HEK293 (cell line): Measurements from ENCODE around the gene TAGAP.

ENCODE experiments used
- CTCF ChIA-PET: fragments of 350-600 bp; formaldehyde crosslinking; extraction: SDS; loops from one replicate; lab custom pipeline; 2021; ENCODE audit warnings: antibody characterized with exemption; lab: Yijun Ruan, JAX
- POLR2A ChIA-PET: fragments of 300-600 bp; formaldehyde crosslinking; extraction: SDS; loops from one replicate; lab custom pipeline; 2020; ENCODE audit warnings: antibody characterized with exemption, inconsistent platforms; lab: Yijun Ruan, JAX
- H3K27ac ChIP-seq: fragments of 200-500 bp; sonication (Bioruptor generic); 2 replicates; pipeline ENCODE4 v1.5.1; 2014; ENCODE audit warnings: low read depth, low read length, control low read depth, inconsistent platforms; ENCODE audit errors: extremely low read depth
- H3K36me3 ChIP-seq, 2 experiments: fragments of 200-500 bp in 1 of 2; sonication (Bioruptor generic) in 1 of 2; 1 replicate in 1 of 2; 2 replicates in 1 of 2; pipeline ENCODE4 v1.5.1; 2014 to 2017; ENCODE audit warnings: inconsistent platforms in 2 of 2, low read length in 2 of 2; ENCODE audit not compliant: control insufficient read depth in 2 of 2, insufficient read depth in 1 of 2
- H3K4me1 ChIP-seq: fragments of 200-500 bp; sonication (Bioruptor generic); 2 replicates; pipeline ENCODE4 v1.5.1; 2014; ENCODE audit warnings: mild to moderate bottlenecking, low read length, inconsistent platforms; ENCODE audit not compliant: control insufficient read depth, insufficient read depth
- H3K4me3 ChIP-seq: 2 replicates; pipeline ENCODE4 v1.5.1; 2011; ENCODE audit warnings: low read depth, mild to moderate bottlenecking, control low read depth, low read length, moderate library complexity
- H3K9me3 ChIP-seq: fragments of 200-500 bp; sonication (Bioruptor generic); 2 replicates; pipeline ENCODE4 v1.5.1; 2014; ENCODE audit warnings: low read depth, low read length, inconsistent platforms; ENCODE audit not compliant: control insufficient read depth, insufficient read depth
- REPIN1 ChIP-seq: fragments of 450-650 bp; formaldehyde crosslinking; IDR thresholded peaks from 2 replicates; pipeline ENCODE4 v1.5.1; 2017; ENCODE audit warnings: missing biosample characterization, missing genetic modification characterization, low read depth
- TCF7L2 ChIP-seq: IDR thresholded peaks from 2 replicates; pipeline ENCODE4 v1.6.1; 2011; ENCODE audit warnings: low read depth, mild to moderate bottlenecking, inconsistent platforms, low read length, moderate library complexity, borderline replicate concordance
- ZEB2 ChIP-seq: fragments of 450-650 bp; formaldehyde crosslinking; IDR thresholded peaks from 2 replicates; pipeline ENCODE4 v1.5.1; 2016; ENCODE audit warnings: missing biosample characterization, missing genetic modification characterization
- ZNF155 ChIP-seq: fragments of 450-650 bp; formaldehyde crosslinking; IDR thresholded peaks from 2 replicates; pipeline ENCODE4 v1.5.1; 2016; ENCODE audit warnings: missing biosample characterization, missing genetic modification characterization
- ZNF221 ChIP-seq: fragments of 450-650 bp; formaldehyde crosslinking; IDR thresholded peaks from 2 replicates; pipeline ENCODE4 v1.5.1; 2017; ENCODE audit warnings: missing biosample characterization, missing genetic modification characterization, borderline replicate concordance
- ZNF324 ChIP-seq: fragments of 450-650 bp; formaldehyde crosslinking; IDR thresholded peaks from 2 replicates; pipeline ENCODE4 v1.5.1; 2016; ENCODE audit warnings: missing biosample characterization, missing genetic modification characterization
- ZNF473 ChIP-seq: fragments of 450-650 bp; formaldehyde crosslinking; IDR thresholded peaks from 2 replicates; pipeline ENCODE4 v1.5.1; 2017; ENCODE audit warnings: missing biosample characterization, missing genetic modification characterization
- ZNF521 ChIP-seq: fragments of 450-650 bp; formaldehyde crosslinking; IDR thresholded peaks from 2 replicates; pipeline ENCODE4 v1.5.1; 2017; ENCODE audit warnings: missing biosample characterization, mild to moderate bottlenecking, missing genetic modification characterization
- ZNF707 ChIP-seq: fragments of 450-650 bp; formaldehyde crosslinking; IDR thresholded peaks from 2 replicates; pipeline ENCODE4 v1.5.1; 2016; ENCODE audit warnings: missing biosample characterization, missing genetic modification characterization
- ZSCAN16 ChIP-seq: fragments of 450-650 bp; formaldehyde crosslinking; IDR thresholded peaks from 2 replicates; pipeline ENCODE4 v1.5.1; 2016; ENCODE audit warnings: missing biosample characterization, missing genetic modification characterization
- TF ChIP-seq, protein P1 (sequence below): fragments of 450-650 bp; formaldehyde crosslinking; IDR thresholded peaks from 2 replicates; pipeline ENCODE4 v1.5.1; 2016; ENCODE audit warnings: missing biosample characterization, missing genetic modification characterization
- TF ChIP-seq, protein P2 (sequence below): fragments of 450-650 bp; formaldehyde crosslinking; IDR thresholded peaks from 2 replicates; pipeline ENCODE4 v1.5.1; 2016; ENCODE audit warnings: missing biosample characterization, missing genetic modification characterization
- TF ChIP-seq, protein P3 (sequence below): fragments of 450-650 bp; formaldehyde crosslinking; IDR thresholded peaks from 2 replicates; pipeline ENCODE4 v1.5.1; 2016; ENCODE audit warnings: missing biosample characterization, missing genetic modification characterization
- TF ChIP-seq, protein P4 (sequence below): fragments of 450-650 bp; IDR thresholded peaks from 2 replicates; pipeline ENCODE4 v1.5.1; 2018; ENCODE audit warnings: missing biosample characterization, missing genetic modification characterization
- TF ChIP-seq, protein P5 (sequence below): fragments of 450-650 bp; formaldehyde crosslinking; IDR thresholded peaks from 2 replicates; pipeline ENCODE4 v1.5.1; 2017; ENCODE audit warnings: missing biosample characterization, mild to moderate bottlenecking, missing genetic modification characterization, moderate library complexity

The TAGAP gene

DNA sequence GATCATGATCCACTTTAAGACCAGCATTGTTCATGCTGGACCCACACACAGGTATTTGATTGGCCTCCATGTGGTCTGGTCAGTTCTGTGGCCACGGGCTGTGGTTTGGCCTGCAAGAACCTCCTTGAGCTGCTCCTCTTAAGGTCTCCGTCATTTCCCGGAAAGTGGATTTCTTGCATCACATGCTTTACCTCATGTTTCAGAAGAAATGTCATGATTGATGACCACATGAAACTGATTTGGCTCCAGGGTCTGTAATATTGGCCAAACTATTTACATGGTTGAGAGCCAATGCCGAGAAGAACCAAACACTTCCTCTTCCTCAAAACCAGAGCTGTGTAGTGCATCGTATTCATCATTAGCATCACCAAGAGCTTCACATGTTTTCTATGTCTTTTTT is 31.6 kb downstream of the TAGAP start:
- ChIA-PET POLR2A (no interaction called here), CTCF (interaction anchor here (1.0 to 1.8 kb wide), 3 partner anchors 9 to 121 kb away, joined by 5 to 8 read pairs (median 7); no protein-coding TSS in a partner anchor)
- H3K27ac ChIP-seq: no peak overlapping the region

DNA sequence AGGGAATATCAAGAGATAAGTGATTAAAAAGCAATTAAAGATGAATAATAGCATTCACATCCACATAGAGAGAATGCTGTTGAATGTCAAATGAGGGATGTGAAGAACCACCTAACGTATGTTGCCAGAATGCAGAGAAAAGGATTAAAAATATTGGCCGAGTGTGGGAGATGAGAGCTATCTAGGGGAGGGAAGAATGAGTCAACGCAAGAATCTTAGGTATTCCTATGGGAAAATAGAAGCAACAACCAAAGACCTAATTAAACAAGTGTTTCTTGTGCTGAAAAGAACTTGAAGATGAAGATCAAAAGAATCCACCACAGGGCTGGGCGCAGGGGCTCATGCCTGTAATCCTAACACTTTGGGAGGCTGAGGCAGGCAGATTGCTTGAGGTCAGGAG is 32.6 kb downstream of the TAGAP start:
- ChIA-PET CTCF (interaction anchor here (5.7 kb wide), 1 partner anchor 122 kb away, joined by 63 read pairs; no protein-coding TSS in a partner anchor), POLR2A (no interaction called here)
- no peak for TF ChIP-seq TCF7L2
- TF ChIP-seq ZEB2 (tag by site-specific recombination): no peak
- TF ChIP-seq ZNF324 (tag by site-specific recombination): no peak
- TF ChIP-seq, protein P1, sequence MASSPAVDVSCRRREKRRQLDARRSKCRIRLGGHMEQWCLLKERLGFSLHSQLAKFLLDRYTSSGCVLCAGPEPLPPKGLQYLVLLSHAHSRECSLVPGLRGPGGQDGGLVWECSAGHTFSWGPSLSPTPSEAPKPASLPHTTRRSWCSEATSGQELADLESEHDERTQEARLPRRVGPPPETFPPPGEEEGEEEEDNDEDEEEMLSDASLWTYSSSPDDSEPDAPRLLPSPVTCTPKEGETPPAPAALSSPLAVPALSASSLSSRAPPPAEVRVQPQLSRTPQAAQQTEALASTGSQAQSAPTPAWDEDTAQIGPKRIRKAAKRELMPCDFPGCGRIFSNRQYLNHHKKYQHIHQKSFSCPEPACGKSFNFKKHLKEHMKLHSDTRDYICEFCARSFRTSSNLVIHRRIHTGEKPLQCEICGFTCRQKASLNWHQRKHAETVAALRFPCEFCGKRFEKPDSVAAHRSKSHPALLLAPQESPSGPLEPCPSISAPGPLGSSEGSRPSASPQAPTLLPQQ: no peak
- no peak for TF ChIP-seq ZNF473 (tag by site-specific recombination)
- TF ChIP-seq ZNF155 (tag by site-specific recombination): no peak
- TF ChIP-seq ZSCAN16 (tag by site-specific recombination): no peak
- Histone ChIP-seq H3K9me3 (no peaks in the 10 kb centered on the region), H3K27ac (no peak overlapping the region), H3K4me1 (no peaks in the 10 kb centered on the region), H3K4me3 (no peak overlapping the region), H3K36me3 (no peaks in the 10 kb centered on the region)

More for the DNA sequence above, 31.6 kb downstream of the TAGAP start:
- H3K36me3 ChIP-seq: no peaks in the 10 kb centered on the region
- H3K4me1 ChIP-seq: no peaks in the 10 kb centered on the region
- H3K9me3 ChIP-seq: no peaks in the 10 kb centered on the region
- no peak overlapping the region for H3K4me3 ChIP-seq
- TF ChIP-seq REPIN1 (tag by site-specific recombination) (no peak), ZNF521 (tag by site-specific recombination) (no peak), ZNF707 (tag by site-specific recombination) (no peak), ZNF221 (tag by site-specific recombination) (no peak)
- TF ChIP-seq, protein P2, sequence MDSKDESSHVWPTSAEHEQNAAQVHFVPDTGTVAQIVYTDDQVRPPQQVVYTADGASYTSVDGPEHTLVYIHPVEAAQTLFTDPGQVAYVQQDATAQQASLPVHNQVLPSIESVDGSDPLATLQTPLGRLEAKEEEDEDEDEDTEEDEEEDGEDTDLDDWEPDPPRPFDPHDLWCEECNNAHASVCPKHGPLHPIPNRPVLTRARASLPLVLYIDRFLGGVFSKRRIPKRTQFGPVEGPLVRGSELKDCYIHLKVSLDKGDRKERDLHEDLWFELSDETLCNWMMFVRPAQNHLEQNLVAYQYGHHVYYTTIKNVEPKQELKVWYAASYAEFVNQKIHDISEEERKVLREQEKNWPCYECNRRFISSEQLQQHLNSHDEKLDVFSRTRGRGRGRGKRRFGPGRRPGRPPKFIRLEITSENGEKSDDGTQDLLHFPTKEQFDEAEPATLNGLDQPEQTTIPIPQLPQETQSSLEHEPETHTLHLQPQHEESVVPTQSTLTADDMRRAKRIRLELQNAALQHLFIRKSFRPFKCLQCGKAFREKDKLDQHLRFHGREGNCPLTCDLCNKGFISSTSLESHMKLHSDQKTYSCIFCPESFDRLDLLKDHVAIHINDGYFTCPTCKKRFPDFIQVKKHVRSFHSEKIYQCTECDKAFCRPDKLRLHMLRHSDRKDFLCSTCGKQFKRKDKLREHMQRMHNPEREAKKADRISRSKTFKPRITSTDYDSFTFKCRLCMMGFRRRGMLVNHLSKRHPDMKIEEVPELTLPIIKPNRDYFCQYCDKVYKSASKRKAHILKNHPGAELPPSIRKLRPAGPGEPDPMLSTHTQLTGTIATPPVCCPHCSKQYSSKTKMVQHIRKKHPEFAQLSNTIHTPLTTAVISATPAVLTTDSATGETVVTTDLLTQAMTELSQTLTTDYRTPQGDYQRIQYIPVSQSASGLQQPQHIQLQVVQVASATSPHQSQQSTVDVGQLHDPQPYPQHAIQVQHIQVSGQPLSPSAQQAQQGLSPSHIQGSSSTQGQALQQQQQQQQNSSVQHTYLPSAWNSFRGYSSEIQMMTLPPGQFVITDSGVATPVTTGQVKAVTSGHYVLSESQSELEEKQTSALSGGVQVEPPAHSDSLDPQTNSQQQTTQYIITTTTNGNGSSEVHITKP (tag by site-specific recombination): no peak
- TF ChIP-seq, protein P3, sequence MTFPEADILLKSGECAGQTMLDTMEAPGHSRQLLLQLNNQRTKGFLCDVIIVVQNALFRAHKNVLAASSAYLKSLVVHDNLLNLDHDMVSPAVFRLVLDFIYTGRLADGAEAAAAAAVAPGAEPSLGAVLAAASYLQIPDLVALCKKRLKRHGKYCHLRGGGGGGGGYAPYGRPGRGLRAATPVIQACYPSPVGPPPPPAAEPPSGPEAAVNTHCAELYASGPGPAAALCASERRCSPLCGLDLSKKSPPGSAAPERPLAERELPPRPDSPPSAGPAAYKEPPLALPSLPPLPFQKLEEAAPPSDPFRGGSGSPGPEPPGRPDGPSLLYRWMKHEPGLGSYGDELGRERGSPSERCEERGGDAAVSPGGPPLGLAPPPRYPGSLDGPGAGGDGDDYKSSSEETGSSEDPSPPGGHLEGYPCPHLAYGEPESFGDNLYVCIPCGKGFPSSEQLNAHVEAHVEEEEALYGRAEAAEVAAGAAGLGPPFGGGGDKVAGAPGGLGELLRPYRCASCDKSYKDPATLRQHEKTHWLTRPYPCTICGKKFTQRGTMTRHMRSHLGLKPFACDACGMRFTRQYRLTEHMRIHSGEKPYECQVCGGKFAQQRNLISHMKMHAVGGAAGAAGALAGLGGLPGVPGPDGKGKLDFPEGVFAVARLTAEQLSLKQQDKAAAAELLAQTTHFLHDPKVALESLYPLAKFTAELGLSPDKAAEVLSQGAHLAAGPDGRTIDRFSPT (tag by site-specific recombination): no peak
- TF ChIP-seq, protein P4, sequence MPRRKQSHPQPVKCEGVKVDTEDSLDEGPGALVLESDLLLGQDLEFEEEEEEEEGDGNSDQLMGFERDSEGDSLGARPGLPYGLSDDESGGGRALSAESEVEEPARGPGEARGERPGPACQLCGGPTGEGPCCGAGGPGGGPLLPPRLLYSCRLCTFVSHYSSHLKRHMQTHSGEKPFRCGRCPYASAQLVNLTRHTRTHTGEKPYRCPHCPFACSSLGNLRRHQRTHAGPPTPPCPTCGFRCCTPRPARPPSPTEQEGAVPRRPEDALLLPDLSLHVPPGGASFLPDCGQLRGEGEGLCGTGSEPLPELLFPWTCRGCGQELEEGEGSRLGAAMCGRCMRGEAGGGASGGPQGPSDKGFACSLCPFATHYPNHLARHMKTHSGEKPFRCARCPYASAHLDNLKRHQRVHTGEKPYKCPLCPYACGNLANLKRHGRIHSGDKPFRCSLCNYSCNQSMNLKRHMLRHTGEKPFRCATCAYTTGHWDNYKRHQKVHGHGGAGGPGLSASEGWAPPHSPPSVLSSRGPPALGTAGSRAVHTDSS: no peak
- TF ChIP-seq, protein P5, sequence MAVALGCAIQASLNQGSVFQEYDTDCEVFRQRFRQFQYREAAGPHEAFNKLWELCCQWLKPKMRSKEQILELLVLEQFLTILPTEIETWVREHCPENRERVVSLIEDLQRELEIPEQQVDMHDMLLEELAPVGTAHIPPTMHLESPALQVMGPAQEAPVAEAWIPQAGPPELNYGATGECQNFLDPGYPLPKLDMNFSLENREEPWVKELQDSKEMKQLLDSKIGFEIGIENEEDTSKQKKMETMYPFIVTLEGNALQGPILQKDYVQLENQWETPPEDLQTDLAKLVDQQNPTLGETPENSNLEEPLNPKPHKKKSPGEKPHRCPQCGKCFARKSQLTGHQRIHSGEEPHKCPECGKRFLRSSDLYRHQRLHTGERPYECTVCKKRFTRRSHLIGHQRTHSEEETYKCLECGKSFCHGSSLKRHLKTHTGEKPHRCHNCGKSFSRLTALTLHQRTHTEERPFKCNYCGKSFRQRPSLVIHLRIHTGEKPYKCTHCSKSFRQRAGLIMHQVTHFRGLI (tag by site-specific recombination): no peak
